HG02973 (cell line): ENCODE measurements around the gene USP11.

Source experiments
- ATAC-seq: cut with Tn5 transposase; IDR thresholded peaks from one replicate; pipeline ENCODE4 v1.9.1; 2021; ENCODE audit warnings: moderate library complexity; ENCODE audit not compliant: unreplicated experiment

The USP11 gene

GRCh38 chrX:47224266-47224895, 8.4 kb upstream of the USP11 start:
- ATAC-seq: no peak

DNA sequence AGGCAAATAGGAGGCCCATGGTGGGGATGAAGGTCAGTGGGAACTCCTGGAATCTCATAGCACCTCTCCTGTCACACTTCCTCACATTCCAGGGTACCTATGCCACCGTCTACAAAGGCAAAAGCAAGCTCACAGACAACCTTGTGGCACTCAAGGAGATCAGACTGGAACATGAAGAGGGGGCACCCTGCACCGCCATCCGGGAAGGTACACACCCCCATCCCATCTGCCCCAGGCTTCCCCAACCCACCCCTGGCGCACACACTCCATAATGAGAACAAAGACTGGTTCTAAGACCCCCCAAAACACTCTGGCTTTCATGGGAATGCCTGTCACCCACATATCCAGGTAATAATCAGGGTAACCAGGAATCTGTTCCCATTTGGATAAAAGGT, 7.9 kb upstream of the USP11 start:
- no peak for ATAC-seq

- no peak for ATAC-seq
Measured at GRCh38 chrX:47226071-47226470, 6.7 kb upstream of the USP11 start.

DNA sequence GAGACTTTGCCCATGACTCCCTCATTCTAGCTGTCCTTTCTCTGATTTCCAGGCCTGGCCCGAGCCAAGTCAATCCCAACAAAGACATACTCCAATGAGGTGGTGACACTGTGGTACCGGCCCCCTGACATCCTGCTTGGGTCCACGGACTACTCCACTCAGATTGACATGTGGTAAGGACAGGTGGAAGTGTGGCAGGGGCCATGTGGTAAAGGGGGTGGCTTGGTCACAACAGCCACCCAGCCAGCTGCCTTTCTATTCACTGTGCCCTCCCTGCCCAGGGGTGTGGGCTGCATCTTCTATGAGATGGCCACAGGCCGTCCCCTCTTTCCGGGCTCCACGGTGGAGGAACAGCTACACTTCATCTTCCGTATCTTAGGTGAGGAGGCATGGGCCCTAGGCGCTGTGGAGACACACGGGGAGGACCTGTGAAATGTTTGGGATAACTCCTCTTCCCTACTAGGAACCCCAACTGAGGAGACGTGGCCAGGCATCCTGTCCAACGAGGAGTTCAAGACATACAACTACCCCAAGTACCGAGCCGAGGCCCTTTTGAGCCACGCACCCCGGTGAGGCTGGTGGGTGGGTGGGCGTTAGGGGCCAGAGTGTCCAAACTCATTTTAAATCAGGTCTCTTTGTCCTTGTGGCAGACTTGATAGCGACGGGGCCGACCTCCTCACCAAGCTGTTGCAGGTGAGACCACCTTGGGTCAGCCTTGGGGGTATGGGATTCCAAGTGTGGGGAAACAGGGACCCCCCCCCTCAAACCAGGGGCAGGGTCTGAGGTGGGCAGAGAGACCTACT, 6.1 kb upstream of the USP11 start:
- ATAC-seq: no peak

DNA sequence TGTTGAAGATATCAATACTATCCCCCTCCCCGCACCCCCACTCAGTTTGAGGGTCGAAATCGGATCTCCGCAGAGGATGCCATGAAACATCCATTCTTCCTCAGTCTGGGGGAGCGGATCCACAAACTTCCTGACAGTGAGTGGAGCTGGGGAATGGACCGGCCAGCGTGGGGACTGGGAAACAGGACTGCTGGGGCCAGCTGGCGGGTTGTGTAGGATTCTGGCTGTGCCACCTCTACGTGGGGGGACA, 5.5 kb upstream of the USP11 start:
- no peak for ATAC-seq

- no peak for ATAC-seq
Measured at GRCh38 chrX:47228550-47229270, 4.1 kb upstream of the USP11 start.

GRCh38 chrX:47229427-47229826, 3.4 kb upstream of the USP11 start:
- ATAC-seq: no peak

GRCh38 chrX:47230136-47230868, 2.5 kb upstream of the USP11 start:
- no peak for ATAC-seq

GRCh38 chrX:47231167-47231566, 1.6 kb upstream of the USP11 start:
- ATAC-seq: no peak

DNA sequence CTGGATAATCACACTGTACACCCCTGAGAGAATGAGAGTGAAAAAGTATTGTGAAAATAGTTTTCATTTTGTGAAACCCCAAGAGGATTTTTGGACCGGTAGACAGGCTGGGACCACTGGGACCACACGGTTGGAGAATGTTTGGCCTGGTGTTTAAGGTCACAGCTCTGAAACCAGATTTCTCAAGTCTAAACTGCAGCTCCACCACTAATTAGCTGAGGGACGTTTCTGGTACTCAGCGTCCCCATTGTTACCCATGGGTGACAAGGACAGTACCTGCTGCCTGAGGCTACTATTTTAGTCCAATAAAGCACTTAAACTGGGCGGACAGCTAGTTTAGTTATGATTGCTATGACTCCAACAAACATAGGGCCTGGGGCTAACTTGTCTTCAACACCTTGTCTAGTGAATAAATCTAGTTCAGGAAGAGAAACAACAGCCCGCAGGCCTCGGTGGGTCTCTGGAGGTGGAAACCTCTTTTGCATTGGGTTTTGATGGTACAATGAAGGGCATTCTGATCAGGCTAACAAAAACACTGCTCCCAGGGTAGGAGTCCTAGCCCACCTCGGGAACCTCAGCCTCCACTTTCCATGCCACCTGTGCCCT, 509 bp upstream of the USP11 start:
- ATAC-seq: no peak

DNA sequence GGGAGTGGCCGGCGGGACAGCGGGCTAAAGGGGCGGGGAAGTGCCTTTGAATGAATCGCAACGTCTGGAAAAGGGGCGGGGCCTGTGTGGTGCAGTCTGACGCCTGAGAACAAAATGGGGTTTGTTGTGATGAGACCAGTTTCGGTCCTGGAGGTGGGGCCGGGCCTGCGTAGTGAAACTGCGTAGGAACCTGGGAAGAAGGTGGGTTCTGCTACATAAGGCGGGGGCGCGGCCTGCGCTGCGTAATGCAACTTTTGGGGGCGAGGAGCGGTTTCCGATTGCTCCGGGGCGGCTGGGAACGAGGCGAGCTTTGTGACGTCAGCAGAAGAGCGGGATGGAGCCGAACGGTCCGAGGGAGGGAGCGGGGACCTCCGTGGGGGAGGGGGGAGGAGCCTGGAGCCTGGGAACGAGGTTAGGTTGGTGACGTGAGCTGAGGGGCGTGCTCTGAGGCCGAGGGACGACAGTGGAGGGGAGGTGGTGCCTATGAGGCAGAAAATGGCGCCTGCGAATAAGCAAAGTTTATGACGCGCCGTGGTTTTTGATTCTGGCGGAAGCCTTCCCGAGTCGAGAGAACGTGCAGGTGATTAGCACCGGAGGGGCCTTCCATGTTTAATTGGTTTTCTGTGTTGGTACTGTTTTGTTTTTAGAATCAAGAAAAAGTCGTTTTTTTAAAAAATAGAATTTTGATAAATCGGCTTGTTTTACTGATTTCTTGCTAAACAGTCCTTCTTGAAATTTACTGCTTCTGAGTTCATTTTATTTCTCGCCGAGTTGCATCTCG, 714 bp downstream of the USP11 start:
- ATAC-seq: peak; percentile 76

DNA sequence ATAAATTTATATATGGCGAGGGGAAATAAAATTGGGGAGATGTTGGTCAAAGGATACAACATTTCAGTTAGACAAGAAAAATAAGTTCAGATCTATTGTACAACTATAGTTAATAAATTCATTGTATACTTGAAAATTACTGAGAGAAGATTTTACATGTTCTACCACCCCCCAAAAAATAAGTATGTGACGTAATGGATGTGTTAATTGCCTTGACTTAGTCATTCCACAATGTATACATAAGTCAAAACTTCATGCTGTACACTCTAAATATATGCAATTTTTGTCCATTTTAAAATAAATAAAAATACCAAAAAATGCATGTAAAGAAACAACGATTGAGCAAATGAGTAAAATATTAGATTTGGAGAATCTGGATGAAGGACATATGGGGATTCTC, 1.8 kb downstream of the USP11 start:
- no peak for ATAC-seq

DNA sequence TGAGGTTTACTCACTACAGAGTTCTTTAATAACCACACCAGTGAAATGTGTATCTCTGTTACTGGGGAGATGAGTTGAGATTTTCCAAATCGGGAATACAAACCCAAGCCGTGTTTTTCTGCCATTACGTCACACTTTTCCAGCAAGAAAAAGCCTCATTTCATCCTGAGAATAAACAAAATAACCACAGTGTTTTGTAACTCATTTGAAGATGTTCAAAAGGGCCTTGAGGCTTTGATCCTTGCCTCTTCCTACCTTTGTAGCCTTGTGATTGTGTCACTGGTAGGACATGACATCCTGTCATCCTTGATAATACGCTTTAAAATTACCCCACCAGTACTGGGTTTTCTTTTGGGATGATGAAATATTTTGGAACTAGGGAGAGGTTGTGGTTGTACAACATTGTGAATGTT, 2.9 kb downstream of the USP11 start:
- no peak for ATAC-seq

DNA sequence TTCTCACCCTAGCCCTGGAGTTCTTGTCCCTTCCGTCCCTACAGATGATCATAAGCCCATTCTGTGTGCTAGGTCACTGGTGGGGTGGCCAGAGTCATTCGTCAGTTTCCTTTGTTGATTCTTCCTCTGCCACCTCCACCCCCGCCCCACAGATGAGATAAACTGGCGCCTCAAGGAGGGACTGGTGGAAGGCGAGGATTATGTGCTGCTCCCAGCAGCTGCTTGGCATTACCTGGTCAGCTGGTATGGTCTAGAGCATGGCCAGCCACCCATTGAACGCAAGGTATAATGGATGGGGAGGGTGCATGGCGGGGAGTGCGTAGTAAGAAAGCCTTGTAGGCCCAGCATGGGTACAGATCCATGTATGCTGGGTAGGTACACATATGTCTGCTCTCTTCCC, 6.4 kb downstream of the USP11 start:
- ATAC-seq: no peak

DNA sequence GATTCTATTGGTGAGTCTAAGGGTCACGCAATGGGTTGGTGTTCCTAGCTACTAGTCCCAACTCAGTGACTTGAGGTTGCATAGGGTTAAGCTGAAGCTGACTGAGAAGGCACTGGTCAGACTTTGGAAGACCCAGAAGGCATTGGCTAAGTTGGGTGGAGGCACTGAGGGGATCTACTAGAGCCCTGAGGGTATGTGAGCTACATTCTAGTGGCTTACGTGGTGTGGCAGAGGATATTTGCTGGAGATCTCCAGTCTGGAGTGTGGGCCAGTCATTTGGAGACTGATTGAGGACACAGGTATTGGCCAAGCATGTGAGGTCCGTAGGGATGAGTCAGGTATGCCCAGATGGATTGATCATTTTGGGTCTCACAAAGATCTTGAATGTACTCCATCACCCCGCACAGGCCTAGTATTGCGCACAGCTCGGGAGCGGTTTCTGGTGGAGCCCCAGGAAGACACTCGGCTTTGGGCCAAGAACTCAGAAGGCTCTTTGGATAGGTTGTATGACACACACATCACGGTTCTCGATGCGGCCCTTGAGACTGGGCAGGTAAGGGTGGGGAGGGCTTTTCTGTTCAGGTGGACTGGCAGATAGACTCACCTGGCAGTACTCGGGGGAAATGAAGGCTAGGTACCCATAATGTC, 7.2 kb downstream of the USP11 start:
- ATAC-seq: no peak

- ATAC-seq: no peak
Measured at GRCh38 chrX:47240619-47241018, 7.8 kb downstream of the USP11 start.

DNA sequence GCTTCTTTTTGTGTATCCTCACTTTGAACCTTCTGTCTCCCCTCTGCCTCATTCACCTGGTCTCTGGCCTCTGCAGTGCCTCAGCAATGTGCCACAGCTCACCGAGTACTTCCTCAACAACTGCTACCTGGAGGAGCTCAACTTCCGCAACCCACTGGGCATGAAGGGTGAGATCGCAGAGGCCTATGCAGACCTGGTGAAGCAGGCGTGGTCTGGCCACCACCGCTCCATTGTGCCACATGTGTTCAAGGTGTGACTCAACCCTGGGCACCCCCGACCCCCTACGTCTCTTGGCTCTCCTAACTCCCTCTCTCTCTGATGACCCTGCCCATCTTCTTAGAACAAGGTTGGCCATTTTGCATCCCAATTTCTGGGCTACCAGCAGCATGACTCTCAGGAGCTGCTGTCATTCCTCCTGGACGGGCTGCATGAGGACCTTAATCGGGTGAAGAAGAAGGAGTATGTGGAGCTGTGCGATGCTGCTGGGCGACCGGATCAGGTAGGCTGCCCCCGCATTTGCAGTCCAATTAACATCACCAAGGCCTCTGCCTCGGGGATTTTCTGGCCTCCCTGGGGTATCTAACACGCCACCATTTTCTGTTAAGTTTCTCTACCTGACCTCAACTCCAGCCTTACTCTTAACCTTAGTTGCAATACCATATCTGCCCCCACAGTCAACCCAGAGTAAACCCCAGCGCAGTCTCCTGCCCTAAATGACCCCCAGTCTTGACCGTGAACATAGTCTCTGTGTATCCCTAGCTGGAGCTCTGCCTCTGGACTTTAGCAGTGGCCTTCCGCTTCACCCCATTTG, 8.6 kb downstream of the USP11 start:
- no peak for ATAC-seq

GRCh38 chrX:47242321-47242720, 9.5 kb downstream of the USP11 start:
- ATAC-seq: no peak

DNA sequence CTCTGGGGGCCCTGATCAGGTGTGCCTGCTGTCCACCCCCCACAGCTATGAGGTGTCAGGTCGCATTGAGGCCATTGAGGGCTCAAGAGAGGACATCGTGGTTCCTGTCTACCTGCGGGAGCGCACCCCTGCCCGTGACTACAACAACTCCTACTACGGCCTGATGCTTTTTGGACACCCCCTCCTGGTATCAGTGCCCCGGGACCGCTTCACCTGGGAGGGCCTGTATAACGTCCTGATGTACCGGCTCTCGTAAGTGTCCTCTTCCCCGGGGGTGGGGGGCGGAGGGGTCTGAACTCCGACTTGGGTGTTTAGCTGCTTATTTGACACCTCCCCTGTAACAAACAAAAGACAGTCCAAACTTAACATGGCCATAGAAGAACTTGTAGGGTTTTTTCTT, 10.5 kb downstream of the USP11 start:
- no peak for ATAC-seq
